GM21515 (cell line): Measurements from ENCODE around the gene BRD7.
A peak's percentile ranks its signal among the peaks of the same experiment; 100 is the strongest.

Source experiments
- ATAC-seq: cut with Tn5 transposase; IDR thresholded peaks from one replicate; pipeline ENCODE4 v1.9.1; 2021; ENCODE audit not compliant: unreplicated experiment

The BRD7 gene

GRCh38 chr16:50293041-50293783 is 75.6 kb downstream of the BRD7 start:
- no peak for ATAC-seq

- no peak for ATAC-seq
Observed at GRCh38 chr16:50292566-50292948, 76.2 kb downstream of the BRD7 start.

- ATAC-seq = no peak
Observed at GRCh38 chr16:50291719-50292565, 76.8 kb downstream of the BRD7 start.

GRCh38 chr16:50290856-50291255 is 77.9 kb downstream of the BRD7 start:
- no peak for ATAC-seq

GRCh38 chr16:50289950-50290764 is 78.6 kb downstream of the BRD7 start:
- ATAC-seq = no peak

- ATAC-seq = no peak
Observed at GRCh38 chr16:50288920-50289319, 79.9 kb downstream of the BRD7 start.

GRCh38 chr16:50288026-50288425 is 80.8 kb downstream of the BRD7 start:
- no peak for ATAC-seq

GRCh38 chr16:50286681-50287080 is 82.1 kb downstream of the BRD7 start:
- no peak for ATAC-seq

GRCh38 chr16:50285406-50286003 is 83.3 kb downstream of the BRD7 start:
- no peak for ATAC-seq

- ATAC-seq = no peak
Observed at GRCh38 chr16:50284131-50284911, 84.5 kb downstream of the BRD7 start.

GRCh38 chr16:50282955-50283631 is 85.7 kb downstream of the BRD7 start:
- ATAC-seq = no peak

GRCh38 chr16:50282010-50282538 is 86.7 kb downstream of the BRD7 start:
- peak; percentile 91 for ATAC-seq

GRCh38 chr16:50281391-50282009 is 87.3 kb downstream of the BRD7 start:
- no peak for ATAC-seq

- ATAC-seq = no peak
Observed at GRCh38 chr16:50280932-50281331, 87.9 kb downstream of the BRD7 start.

- no peak for ATAC-seq
Observed at GRCh38 chr16:50279504-50279865, 89.3 kb downstream of the BRD7 start.

- ATAC-seq = no peak
Observed at GRCh38 chr16:50278251-50278650, 90.5 kb downstream of the BRD7 start.

GRCh38 chr16:50276801-50277555 is 91.8 kb downstream of the BRD7 start:
- ATAC-seq = no peak

- no peak for ATAC-seq
Observed at GRCh38 chr16:50276326-50276640, 92.5 kb downstream of the BRD7 start.
